ENCODE results near the gene NKX2-4. TPM values are rescaled to one million over a fixed set of nuclear protein-coding genes. Genes with fewer than 3 reads are reported as not detected.

NKX2-4 gene
- total RNA-seq, 4 donors from 2014 or later: not detected

DNA sequence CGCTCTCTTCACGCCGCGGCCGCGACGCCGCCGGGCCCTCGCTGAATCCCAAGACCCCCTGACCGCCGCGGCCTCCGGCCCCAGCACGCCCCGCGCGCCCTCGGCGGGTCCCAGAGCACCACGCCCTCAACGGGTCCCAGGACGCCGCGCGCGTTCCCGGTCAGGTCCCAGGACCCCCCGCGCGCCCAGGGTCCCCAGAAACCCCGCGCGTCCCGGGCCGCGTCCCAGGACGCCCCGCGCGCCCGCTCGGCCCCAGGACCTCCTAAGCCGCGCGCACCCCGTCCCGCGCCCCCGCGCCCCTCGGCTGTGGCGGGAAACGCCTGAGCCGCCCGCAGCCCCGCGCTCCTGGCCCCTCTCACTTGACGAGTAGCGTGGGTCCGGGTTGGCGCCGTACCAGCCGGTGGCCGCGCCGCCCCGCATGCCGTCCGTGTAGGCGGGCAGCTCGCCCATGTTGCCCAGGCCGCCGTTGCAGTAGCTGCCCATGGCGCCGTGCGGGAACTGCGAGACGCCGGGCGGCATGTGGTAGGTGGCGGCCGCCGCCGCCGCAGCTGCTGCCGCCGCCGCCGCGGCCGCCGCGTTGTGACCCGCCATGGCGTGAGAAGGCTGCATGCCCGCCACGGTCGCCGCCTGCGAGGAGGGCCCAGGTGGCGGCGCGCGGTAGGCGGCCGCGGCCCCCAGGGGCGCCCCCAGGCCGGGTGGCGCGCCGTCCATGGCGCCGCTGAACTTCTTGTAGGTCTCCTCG lies 556 bp downstream of the NKX2-4 start:
- no peaks in the 10 kb centered on the region for H3K36me3 ChIP-seq
- intact Hi-C loops (cut with DNase I): no loop called here
- H3K27me3 ChIP-seq: peaks cover 23 to 100% (median 44%) of the 10 kb centered on the region in 4 donors
- no peak overlapping the region for H3K27ac ChIP-seq
- H3K4me1 ChIP-seq: peaks cover 0 to 25% (median 13%) of the 10 kb centered on the region in 3 donors
- no peak for DNase-seq
- no peaks in the 10 kb centered on the region for H3K9me3 ChIP-seq
- TF ChIP-seq, protein P1, sequence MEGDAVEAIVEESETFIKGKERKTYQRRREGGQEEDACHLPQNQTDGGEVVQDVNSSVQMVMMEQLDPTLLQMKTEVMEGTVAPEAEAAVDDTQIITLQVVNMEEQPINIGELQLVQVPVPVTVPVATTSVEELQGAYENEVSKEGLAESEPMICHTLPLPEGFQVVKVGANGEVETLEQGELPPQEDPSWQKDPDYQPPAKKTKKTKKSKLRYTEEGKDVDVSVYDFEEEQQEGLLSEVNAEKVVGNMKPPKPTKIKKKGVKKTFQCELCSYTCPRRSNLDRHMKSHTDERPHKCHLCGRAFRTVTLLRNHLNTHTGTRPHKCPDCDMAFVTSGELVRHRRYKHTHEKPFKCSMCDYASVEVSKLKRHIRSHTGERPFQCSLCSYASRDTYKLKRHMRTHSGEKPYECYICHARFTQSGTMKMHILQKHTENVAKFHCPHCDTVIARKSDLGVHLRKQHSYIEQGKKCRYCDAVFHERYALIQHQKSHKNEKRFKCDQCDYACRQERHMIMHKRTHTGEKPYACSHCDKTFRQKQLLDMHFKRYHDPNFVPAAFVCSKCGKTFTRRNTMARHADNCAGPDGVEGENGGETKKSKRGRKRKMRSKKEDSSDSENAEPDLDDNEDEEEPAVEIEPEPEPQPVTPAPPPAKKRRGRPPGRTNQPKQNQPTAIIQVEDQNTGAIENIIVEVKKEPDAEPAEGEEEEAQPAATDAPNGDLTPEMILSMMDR (IDR thresholded peaks at IDR 0.05): no peak
- no peak for TF ChIP-seq POLR2A (IDR thresholded peaks at IDR 0.05)
- H3K4me3 ChIP-seq: peak overlapping the region in 3 of 4 donors; percentile 11 to 49 (median 36)
- 0% methylated on average over 3 of the region's 116 CpGs; no CpG with 5 or more reads in 1 of the 2 donors for WGBS, 2 donors

DNA sequence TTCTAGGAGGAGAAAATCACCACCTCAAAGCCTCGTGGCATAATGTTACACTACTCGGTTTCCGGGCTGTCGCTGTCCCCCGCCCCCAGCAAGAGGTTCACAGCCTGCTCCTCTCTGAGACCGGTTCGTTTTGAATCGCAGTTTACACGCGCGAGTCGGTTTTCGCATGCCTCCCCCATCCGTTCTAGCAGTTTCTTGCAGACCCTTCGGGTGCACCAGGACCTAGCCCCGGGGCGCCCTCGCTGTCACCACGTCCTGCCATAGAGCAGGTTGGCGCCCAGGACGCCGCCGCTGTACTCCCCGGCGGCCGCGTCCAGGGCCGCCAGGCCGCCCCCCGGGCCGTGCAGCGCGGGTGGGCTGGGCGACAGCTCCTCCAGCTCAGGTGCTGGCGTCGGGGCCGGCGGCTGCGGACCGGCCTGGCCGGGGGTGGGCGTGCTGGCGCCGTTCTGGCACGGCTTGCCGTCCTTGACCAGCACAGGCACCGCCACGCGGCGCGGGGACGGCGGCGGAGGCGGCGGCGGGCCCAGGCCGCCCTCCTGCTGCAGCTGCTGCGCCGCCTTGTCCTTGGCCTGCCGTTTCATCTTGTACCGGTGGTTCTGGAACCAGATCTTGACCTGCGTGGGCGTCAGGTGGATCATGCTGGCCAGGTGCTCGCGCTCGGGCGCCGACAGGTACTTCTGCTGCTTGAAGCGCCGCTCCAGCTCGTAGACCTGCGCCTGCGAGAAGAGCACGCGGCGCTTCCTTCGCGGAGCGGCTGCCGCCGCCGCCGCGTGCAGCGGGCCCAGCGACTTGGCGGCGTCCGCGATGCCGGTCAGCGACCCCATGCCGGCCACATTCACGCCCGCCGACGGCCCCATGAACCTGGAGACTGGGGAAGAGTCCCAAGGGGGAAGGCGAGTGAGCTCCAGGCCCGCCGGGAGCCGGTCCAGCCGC lies 1.4 kb downstream of the NKX2-4 start:
- peak overlapping the region in 3 of 4 donors; percentile 11 to 49 (median 36) for H3K4me3 ChIP-seq
- H3K36me3 ChIP-seq: peaks cover 0 to 7% (median 0%) of the 10 kb centered on the region in 3 donors
- peaks cover 0 to 30% (median 13%) of the 10 kb centered on the region in 3 donors for H3K4me1 ChIP-seq
- H3K9me3 ChIP-seq: no peaks in the 10 kb centered on the region
- 37 to 39% methylated on average over 13 of the region's 103 CpGs for WGBS, 2 donors
- intact Hi-C loops (cut with DNase I): no loop called here
- peaks cover 23 to 100% (median 41%) of the 10 kb centered on the region in 4 donors for H3K27me3 ChIP-seq
- no peak for DNase-seq
- no peak overlapping the region for H3K27ac ChIP-seq
- no peak for TF ChIP-seq POLR2A (IDR thresholded peaks at IDR 0.05)
- TF ChIP-seq, protein P1 (IDR thresholded peaks at IDR 0.05): no peak

DNA sequence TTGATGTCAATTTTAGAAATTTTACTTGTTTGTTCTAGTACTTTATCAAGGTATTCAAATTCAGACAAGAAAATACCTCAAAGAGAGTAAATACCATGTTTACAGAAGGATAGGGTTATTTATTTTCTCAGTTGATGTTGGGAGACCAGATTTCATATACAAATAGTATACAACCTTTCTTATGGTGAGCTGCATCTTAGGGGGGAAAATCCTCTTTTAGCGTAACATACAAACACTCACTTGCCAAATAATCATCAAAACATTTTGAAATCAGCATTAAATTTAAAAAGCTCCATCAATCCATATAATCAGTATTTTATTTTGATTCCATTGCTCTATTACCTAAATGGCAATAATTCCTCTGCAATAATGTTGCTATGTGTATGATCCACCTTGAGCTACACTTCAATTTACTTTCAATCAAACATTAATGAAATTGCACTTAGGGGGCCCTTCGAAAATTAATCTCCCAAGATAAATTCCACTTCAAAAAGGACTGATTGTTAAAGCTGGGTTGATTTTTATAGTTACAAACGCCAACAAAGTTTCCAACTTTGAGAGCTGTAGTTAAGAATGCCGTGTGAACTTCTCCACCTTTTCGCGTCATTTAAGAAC lies 2.2 kb downstream of the NKX2-4 start:
- Histone ChIP-seq H3K4me3 (no peak overlapping the region), H3K27ac (no peak overlapping the region), H3K36me3 (peaks cover 0 to 14% (median 0%) of the 10 kb centered on the region in 3 donors), H3K4me1 (peaks cover 0 to 30% (median 13%) of the 10 kb centered on the region in 3 donors), H3K27me3 (peaks cover 23 to 95% (median 38%) of the 10 kb centered on the region in 4 donors), H3K9me3 (no peaks in the 10 kb centered on the region)
- intact Hi-C loops (cut with DNase I): no loop called here
- no peak for TF ChIP-seq POLR2A (IDR thresholded peaks at IDR 0.05)
- TF ChIP-seq, protein P1 (IDR thresholded peaks at IDR 0.05): no peak
- 20 to 30% methylated on average over 6 of the region's 6 CpGs for WGBS, 2 donors
- no peak for DNase-seq

DNA sequence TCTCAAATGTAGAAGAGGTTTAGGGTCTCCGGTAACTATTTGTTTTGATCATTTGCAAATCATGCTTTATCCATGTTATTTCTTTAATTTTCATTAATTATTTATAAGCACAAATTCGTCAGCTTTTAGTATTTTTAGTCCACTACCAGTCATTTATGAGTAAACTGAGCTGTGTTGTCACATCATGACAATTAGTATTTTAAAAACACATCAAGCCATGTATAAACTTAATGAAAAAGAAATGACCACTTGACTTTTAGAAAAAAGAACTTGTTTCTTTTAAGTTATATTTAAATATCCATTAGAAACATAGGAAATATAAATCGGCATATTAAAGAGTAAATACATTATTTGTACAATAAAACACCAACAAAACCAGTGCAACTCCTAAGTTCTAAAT lies 2.8 kb downstream of the NKX2-4 start:
- Histone ChIP-seq H3K36me3 (peaks cover 0 to 17% (median 0%) of the 10 kb centered on the region in 3 donors), H3K9me3 (no peaks in the 10 kb centered on the region), H3K27ac (no peak overlapping the region), H3K4me3 (no peak overlapping the region), H3K27me3 (peaks cover 23 to 89% (median 33%) of the 10 kb centered on the region in 4 donors), H3K4me1 (peaks cover 0 to 30% (median 13%) of the 10 kb centered on the region in 3 donors)
- intact Hi-C loops (cut with DNase I): no loop called here
- TF ChIP-seq POLR2A (IDR thresholded peaks at IDR 0.05): no peak
- TF ChIP-seq, protein P1 (IDR thresholded peaks at IDR 0.05): no peak
- 26 to 35% methylated on average over 3 of the region's 3 CpGs for WGBS, 2 donors
- no peak for DNase-seq
